Measurements from ENCODE around the gene ZFAND3.
"Not testable (repeated sequence)": the region's sequence is repeated elsewhere in the genome, so short reads cannot be mapped to it uniquely, and the experiment has no call there.

ZFAND3 gene

DNA sequence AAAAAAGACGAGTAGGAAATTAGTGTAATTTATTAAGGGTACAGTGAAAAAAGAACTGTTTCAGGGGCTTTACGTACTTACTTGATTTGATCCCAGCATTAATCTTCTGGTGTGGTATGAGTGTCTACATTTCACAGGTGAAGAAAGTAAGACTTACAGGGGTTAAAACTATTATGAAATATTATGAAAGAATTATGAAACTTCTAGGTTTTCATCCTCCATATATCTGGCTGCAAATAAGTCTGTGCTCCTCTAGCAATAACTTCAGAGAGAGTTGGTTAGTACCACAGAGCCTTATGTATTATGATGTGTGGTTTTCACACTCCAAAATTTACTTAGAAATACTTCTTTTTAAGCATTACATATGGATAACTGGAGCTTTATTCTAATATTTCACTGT is 41.9 kb downstream of the ZFAND3 start:
- in situ Hi-C loops (cut with HindIII; ENCODE audit: low sequenced_read_pairs), result loop anchor here (10.0 kb wide), 1 partner anchor 397 kb away; no protein-coding TSS in a partner anchor

DNA sequence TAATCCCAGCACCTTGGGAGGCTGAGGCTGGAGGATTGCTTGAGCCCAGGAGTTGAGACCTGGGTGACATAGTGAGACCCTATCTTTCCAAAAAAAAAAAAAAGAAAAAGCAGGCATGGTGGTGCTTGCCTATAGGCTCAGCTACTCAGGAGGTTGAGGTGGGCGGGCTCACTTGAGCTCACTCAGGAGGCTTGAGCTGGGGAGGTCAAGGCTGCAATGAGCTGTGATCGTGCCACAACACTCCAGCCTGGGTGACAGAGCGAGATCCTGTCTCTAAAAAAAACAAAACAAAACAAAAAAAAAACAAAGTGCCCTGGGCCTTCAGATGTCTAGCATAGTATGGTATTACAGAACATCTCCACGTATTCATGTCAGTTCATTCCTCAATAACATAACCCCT is 42.9 kb downstream of the ZFAND3 start:
- in situ Hi-C loops (cut with HindIII; ENCODE audit: low sequenced_read_pairs), result loop anchor here (10.0 kb wide), 1 partner anchor 398 kb away; no protein-coding TSS in a partner anchor

DNA sequence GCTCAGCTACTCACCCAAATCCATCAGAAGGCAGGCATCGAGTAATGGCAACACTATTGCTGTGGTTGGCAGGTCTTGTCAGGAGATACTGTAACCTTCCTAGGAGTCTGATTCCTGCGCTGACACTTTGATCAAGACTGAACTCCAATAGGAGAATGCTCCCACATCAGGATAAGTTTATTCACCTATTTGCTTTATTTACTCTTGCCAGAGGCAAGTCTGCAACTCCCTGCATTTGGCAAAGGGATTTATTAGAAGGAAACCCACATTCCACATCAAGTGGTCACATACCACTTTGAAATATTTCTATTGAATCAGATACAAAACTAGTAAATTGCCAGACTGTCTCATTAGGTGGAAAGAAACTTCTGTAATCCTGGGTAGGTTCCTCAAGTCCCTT is 43.5 kb downstream of the ZFAND3 start:
- in situ Hi-C loops (cut with HindIII; ENCODE audit: low sequenced_read_pairs), result loop anchor here (10.0 kb wide), 1 partner anchor 398 kb away; no protein-coding TSS in a partner anchor

DNA sequence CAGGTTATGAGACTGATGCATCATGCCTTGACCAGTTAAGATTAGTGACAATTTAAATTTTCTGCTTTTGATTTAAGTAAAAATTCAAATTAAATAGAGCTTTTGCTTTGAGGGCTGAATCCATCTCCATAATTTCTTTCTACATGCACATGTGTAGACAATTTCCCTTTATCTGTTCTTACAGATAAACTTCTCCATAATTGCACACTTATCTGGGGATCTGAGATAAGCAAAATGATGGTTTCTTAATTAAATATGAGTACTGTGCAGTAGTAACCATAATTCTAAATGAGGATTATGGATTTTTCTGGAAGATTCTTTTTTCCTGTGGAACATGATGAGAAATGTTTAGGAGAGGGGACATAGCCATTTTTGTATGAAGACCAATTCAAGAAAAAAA is 44.7 kb downstream of the ZFAND3 start:
- in situ Hi-C loops (cut with HindIII; ENCODE audit: low sequenced_read_pairs), result loop anchor here (10.0 kb wide), 1 partner anchor 399 kb away; no protein-coding TSS in a partner anchor

DNA sequence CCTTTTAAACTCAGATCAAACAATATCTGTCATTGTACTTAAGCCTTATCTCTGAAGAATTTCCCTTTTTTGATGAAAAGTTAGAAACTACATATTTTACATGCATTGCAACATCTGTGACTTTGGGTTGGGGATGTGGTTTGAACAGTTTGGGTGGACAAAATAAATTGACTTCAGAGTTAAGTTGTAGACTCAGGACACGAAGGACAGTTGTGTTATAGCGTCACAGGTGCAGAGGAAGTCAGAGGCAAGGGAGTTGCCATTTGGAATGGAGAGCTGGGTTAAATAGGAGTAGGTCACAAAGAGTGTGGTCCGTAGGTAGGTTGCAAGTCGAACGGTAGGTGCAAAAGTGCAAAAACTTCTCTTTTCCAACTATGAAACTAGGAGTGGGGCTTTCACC is 46.0 kb downstream of the ZFAND3 start:
- in situ Hi-C loops (cut with HindIII; ENCODE audit: low sequenced_read_pairs), result loop anchor here (5.0 to 10.0 kb wide), 2 partner anchors 108 to 401 kb away; no protein-coding TSS in a partner anchor

DNA sequence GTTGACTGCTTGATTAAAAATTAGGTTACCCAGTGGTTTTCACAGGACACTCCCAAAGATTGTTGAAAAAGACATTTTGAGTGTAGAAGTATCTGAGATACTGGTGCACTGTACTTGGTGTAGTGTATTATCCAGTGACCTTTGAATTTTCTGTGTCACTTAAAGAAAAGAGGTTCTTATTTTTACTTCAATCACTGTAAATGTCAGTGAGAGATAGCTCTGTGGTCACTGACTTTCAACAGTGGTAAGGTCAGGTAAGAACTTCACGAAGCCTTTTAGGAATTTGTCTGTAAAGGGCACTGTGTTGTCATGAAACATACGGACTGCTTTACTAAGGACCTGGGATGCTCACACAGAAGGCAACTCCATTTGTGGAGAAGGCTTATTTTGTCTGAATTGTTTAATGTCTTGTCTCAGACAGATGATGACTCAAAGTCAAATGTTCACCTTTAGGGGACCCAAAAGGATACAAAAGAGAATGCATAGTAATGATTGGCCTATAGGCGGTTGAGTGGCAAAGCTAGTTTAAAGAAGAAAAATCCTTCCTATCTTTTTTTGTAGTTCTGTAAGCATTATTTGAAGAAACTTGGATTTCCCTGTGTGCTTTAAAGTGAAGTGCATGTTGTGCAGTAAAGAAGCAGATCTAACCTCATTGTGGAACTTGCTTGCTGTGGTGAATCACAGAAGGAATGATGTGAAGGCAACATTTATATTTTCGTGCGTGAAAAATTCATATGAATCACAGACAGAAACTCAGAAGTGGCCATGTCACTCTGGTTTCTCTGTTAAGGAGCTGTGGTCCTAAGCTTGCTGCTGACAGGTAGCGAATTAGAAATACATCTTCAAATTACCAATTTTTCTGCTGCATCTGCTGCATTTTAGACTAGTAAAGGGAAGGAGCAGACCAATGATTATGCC is 47.3 kb downstream of the ZFAND3 start:
- in situ Hi-C loops (cut with HindIII; ENCODE audit: low sequenced_read_pairs), result loop anchor here (5.0 to 10.0 kb wide), 2 partner anchors 110 to 402 kb away; no protein-coding TSS in a partner anchor

DNA sequence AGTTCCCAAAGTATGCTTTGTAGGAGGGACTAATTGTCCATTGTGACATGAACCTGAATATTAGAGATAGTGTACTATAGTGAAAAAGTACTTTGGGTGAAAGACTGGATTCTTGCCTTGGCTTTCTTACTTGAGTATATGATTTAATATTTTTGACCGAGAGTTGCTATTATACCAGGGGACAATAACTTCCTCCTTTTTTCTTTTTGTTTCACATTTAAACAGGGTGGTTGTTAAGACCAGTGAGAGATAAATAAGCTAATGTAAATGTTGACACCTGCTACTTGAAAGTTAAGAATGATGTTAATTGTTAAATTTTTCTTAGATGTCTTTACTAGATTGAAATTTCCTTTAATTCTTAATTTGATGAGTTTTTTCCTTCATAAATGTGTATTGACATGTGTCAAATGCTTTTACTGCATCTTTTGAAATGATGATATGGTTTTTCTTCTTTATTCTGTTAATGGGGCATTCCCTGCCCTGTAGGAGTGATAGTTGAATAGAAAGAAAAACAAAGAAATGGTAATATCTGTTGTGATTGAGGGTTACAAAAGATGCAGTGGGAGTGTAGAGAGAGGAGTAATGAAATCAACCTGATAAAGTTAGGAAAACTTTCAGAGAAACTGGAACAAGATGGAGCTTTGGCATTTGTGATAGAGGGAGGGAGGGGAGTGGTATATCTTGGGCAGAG is 48.4 kb downstream of the ZFAND3 start:
- in situ Hi-C loops (cut with HindIII; ENCODE audit: low sequenced_read_pairs), result loop anchor here (5.0 to 10.0 kb wide), 2 partner anchors 111 to 403 kb away; no protein-coding TSS in a partner anchor

DNA sequence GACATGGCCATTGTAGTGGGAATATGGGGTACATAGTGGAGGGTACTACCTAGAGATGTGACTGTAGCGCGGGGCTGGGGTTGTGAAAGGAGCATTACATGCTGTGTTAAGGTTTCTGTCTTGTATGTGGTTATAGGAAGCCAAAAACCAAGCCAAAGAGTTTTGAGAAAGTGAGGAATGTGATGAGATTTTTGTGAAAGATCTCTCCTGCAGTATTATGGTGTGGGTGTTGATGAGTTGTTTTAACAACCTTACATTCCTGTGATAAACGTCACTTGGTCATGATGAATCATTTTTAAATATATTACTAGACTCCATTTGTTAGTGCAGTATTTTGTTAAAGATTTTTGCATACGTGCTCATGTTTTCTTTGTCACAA is 48.9 kb downstream of the ZFAND3 start:
- in situ Hi-C loops (cut with HindIII; ENCODE audit: low sequenced_read_pairs), result loop anchor here (5.0 to 10.0 kb wide), 2 partner anchors 111 to 404 kb away; no protein-coding TSS in a partner anchor

DNA sequence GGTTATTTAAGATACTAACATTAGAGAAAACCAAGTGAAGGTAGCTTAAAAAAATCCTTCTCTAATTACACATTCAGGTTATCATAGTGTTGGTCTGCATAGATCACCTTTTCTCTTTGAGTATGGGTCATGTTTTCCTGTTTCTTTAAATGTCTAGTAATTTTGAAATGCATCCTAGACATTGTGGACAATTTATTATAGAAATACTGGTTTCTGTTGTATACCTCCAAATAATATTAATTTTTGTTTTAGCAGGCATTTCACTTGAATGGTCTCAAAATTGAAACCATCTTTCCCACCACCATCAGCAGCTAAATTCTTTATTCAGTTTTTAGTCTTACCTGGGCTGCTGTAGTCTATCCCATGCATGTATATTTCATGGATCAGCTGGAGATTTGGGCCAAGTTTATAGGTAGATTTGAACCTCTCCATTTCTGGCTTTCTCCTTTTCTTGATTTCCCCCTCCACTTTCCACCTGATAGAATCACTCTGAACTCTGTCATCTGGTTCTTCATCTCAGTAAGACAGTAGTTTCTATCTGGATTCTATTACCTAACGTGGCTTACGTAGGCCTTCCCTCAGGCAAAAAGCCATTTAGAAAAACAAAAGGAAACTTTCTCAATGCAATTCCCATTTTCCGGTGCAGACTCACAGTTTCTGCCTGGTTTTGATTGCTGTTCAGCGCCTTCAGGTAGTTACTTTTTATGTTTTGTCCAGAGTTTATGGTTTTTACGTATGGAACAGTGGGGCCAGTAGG is 52.3 kb downstream of the ZFAND3 start:
- in situ Hi-C loops (cut with HindIII; ENCODE audit: low sequenced_read_pairs), result no loop called here

DNA sequence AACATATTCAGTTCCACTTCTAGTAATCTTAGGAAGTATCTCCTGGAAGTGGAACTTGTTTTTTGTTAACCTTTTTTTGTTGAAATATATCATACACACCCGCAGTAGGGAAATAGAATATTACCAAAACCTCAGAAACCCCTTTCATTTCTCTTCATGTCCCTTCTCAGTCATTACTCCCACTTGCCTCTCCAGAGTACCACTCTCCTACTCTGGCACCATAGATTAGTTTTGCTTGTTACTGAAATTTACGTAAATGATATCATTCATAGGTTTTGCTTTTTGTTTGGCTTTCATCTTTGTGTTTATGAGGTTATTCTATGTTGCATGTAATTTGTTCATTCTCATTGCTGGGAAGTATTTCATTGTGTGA is 52.8 kb downstream of the ZFAND3 start:
- in situ Hi-C loops (cut with HindIII; ENCODE audit: low sequenced_read_pairs), result no loop called here

DNA sequence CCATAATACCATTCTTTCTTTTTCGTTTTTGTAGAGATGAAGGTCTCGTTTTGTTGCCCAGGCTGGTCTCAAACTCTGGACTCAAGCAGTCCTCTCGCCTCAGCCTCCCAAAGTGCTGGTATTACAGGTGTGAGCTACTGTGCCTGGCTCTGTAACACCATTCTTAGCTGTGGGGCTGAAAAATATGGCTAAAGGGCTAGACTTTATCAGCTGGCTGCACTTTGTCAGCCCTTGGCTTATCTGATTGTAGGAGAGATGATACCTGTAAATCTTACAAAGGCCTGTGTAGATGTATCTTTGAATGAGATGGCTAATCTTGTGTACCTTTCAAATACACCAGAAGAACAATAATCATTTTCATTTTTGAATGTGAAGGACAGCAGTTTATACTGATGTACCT is 55.2 kb downstream of the ZFAND3 start:
- in situ Hi-C loops (cut with HindIII; ENCODE audit: low sequenced_read_pairs), result no loop called here

DNA sequence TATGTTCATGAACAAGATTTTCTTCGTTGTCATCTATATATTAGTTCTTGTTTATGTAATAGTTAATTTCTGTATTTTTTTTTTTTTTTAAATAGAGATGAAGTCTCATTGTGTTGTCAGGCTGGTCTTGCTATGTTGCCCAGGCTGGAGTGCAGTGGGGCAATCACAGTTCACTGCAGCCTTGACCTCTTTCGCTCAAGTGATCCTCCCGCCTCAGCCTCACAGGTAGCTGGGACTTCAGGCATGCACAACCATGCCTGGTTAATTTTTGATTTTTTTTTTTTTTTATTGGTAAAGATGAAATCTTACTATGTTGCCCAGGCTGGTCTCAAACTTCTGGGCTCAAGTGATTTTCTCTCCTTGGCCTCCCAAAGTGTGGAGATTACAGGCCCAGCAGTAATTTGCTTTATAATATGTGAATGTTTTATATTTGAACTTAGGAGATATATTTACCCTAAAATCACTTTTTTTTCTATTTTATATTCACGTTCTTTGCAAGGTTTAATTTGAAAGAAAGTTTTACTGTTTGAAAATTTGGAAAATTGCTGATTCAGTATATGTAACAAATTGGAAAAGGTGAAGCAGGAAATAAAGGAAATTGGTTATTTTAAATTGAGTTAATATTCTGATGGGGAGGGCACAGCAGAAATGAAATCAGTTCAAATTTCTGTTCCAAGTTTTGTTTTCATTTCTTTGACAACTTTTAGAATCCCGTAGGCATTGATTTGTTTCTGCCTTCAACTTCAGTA is 56.2 kb downstream of the ZFAND3 start:
- in situ Hi-C loops (cut with HindIII; ENCODE audit: low sequenced_read_pairs), result no loop called here

DNA sequence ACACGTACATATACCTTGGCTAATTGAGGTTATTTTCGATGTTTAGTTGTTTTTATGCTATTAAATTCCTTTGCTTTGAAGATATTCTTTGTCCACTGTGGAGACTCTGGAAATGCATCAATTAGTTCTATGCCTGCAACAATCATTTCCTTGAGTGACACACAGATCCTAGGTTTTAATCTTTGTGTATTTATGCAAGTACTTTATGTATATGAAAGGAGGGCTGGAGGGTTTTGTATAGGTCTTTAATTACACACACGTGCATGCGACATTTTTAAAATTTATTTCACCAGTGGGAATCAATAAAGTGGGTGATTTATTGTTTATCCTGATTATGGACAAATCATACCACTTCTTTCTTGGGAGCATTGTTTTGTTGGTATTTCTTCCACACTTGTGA is 57.3 kb downstream of the ZFAND3 start:
- in situ Hi-C loops (cut with HindIII; ENCODE audit: low sequenced_read_pairs), result no loop called here

DNA sequence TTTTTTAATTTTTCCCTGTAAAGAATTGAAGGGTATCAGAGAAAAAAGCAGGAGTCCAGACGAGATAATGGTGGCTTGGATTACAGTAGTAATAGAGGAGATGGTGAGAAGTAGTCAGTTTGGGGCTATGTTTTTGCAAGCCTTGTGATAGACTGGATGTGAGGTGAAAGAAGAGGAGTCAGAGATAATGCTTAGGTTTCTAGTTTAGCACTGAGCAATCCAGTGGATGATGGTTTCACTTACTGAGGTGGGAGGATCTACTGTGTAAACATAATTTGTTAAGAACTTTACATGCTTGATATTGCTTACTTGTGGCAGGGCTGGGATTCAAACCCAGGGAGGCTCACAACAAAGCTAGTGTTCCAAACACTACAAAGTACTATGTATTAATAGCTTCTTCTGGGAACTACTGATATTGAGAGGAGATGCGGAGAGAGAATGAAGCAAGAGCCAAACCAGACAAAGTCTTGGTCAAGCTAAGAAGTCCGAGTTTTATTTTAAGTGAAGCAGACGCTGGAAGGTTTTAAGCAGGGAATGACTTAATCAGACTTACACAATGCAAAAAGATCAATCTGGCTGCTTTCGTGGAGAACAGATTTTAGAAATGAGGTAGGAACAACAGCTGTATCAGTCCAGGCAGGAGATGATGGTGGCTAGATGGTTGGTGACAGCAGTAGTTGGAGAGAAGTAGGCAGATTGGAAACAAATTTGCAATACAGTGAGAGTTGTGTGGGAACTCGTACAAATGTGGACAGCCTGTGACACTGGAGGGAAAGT is 58.0 kb downstream of the ZFAND3 start:
- in situ Hi-C loops (cut with HindIII; ENCODE audit: low sequenced_read_pairs), result no loop called here

DNA sequence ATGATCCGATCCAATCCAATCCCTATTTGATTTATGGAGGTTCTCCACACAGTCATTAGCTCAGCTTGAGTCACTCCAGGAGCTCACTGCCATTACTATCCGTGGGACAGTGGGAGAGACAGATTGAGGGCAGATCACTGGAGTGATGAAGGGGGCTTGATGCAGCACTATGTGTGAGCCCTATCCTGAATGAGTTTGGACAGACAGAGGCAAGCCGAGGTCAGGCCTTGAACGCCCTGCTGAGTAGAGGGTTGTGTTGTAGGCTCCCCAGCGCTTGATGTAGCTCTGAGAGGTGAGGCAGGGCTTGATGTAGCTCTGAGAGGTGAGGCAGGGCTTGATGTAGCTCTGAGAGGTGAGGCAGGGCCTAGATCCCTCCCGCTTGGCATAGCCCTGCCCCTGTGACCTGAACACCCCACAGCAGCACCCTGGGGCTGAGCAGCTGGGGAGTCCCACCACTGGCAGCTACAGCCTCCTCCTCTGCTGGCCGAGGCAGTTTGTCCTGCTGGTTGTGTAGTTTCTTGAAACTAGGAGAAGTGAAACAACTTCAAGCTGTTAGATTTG is 58.7 kb downstream of the ZFAND3 start:
- in situ Hi-C loops (cut with HindIII; ENCODE audit: low sequenced_read_pairs), result no loop called here

DNA sequence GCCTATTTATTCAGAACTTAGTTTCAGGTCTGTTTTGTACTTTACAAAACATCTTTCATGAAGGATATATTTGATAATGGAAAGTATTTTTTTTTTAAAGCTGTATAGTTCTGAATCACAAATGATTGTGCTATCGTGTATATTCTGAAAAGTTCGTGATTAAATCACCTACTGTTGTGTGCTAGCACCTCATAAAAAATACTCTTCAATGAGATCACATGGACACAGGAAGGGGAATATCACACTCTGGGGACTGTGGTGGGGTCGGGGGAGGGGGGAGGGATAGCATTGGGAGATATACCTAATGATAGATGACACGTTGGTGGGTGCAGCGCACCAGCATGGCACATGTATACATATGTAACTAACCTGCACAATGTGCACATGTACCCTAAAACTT is 61.1 kb downstream of the ZFAND3 start:
- in situ Hi-C loops (cut with HindIII; ENCODE audit: low sequenced_read_pairs), result not testable (repeated sequence)

DNA sequence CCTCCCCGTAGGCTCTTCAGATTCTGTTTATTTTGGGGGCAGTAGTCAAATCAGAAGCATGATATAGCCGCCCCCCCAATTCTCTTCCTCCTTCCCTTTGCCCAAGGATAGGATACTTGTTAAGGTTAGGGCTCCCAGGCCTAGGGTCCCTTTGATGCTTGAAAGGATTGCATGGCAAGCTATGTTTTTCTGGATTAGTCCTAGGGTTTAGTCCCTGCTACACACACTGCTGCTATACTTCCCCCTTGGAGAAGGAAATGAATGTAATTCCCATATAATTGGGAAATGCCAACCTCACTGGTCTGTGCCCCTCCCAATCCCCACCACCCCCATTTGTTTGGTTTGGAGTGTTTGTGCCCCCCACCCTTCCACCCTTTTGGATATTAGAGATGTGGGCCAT is 62.8 kb downstream of the ZFAND3 start:
- in situ Hi-C loops (cut with HindIII; ENCODE audit: low sequenced_read_pairs), result no loop called here

DNA sequence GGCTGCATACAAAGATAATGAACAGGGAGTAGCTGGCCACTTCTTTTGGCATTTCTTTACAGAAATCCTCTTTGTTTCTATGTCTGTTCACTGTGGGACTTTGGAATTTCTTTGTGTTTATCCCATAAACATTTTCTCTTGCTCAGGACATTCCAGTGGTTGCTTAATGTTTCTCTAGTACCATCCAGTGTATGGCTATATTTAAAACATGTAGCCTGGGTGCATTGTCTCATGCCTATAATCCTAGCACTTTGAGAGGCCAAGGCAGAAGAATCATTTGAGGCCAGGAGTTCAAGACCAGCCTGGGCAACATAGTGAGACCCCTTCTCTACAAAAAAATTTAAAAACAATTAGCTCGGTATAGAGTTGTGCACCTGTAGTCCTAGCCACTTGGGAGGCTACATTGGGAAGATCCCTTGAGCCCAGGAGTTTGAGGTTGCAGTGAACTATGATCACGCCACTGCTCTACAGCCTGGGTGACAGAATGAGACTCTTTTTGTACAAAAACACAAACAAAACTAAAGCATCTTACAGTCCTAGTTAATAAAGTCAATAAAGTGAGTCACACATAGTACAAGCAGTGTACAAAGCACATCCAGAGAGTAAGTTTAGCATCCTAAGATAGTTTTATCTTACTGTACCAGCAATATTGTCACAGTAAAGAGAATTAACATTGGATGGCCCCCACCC is 63.3 kb downstream of the ZFAND3 start:
- in situ Hi-C loops (cut with HindIII; ENCODE audit: low sequenced_read_pairs), result no loop called here

DNA sequence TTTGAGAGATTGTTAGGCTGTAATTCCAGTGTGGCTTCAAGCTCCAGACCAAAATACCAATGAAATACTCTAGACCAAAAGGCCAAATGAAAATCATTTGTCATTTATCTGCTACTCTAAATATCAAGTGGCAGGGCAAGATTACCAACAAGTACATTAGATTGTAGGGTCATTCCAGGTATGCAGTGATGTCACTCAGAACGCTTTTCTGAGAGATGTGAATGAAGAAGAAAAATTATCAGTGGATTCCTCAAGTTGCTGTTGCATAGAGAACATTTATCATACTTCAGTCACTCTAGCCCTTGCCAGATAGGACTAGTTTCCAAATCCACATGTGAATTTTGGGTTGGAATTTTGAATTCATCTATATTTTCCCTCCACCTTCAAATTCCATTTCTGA is 65.0 kb downstream of the ZFAND3 start:
- in situ Hi-C loops (cut with HindIII; ENCODE audit: low sequenced_read_pairs), result no loop called here
